ENCODE results near the gene LEMD3. TPM values are rescaled to one million over a fixed set of nuclear protein-coding genes. Genes with fewer than 3 reads are reported as not detected.

Gene LEMD3
- total RNA-seq, 1 donor from 2014 or later: 27.2 TPM

DNA sequence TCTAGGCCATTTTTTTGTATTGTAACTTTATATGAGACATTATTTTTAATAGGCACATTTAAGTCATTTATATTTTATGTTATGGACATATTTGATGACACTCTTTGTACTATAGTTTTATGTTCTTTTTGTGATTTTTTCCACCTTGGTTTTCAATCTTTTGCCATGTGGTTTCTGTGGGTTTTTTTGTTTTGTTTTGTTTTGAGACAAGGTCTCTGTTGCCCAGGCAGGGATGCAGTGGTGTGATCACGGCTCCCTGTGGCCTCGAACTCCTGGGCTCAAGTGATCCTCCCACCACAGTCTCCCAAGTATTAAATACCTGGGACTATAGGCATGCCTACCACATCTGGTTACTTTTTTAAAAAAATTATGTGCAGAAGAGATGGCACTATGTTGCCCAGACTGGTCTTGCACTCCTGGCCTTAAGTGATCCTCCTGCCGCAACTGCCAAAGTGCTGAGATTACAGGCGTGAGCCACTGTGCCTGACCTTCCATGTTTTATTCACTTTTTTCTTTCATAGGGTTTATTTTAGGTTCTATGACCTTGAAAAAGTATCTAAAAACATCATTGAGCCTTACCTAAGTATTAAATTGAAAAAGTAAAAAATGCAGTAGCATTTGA, 125.4 kb downstream of the LEMD3 start:
- Mint-ChIP-seq H3K36me3 (ENCODE audit: unreplicated experiment) (peaks cover 6% of the 10 kb centered on the region), H3K27me3 (ENCODE audit: unreplicated experiment) (no peaks in the 10 kb centered on the region), H3K4me3 (ENCODE audit: unreplicated experiment) (no peak overlapping the region), H3K27ac (ENCODE audit: unreplicated experiment) (peak overlapping the region; percentile 50), H3K9me3 (ENCODE audit: unreplicated experiment) (peaks cover 6% of the 10 kb centered on the region), H3K4me1 (ENCODE audit: unreplicated experiment) (peaks cover 23% of the 10 kb centered on the region)
- TF ChIP-seq, protein P1, sequence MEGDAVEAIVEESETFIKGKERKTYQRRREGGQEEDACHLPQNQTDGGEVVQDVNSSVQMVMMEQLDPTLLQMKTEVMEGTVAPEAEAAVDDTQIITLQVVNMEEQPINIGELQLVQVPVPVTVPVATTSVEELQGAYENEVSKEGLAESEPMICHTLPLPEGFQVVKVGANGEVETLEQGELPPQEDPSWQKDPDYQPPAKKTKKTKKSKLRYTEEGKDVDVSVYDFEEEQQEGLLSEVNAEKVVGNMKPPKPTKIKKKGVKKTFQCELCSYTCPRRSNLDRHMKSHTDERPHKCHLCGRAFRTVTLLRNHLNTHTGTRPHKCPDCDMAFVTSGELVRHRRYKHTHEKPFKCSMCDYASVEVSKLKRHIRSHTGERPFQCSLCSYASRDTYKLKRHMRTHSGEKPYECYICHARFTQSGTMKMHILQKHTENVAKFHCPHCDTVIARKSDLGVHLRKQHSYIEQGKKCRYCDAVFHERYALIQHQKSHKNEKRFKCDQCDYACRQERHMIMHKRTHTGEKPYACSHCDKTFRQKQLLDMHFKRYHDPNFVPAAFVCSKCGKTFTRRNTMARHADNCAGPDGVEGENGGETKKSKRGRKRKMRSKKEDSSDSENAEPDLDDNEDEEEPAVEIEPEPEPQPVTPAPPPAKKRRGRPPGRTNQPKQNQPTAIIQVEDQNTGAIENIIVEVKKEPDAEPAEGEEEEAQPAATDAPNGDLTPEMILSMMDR (IDR thresholded peaks at IDR 0.05): no peak
- DNase-seq (ENCODE audit: extremely low spot score, unreplicated experiment): no peak

DNA sequence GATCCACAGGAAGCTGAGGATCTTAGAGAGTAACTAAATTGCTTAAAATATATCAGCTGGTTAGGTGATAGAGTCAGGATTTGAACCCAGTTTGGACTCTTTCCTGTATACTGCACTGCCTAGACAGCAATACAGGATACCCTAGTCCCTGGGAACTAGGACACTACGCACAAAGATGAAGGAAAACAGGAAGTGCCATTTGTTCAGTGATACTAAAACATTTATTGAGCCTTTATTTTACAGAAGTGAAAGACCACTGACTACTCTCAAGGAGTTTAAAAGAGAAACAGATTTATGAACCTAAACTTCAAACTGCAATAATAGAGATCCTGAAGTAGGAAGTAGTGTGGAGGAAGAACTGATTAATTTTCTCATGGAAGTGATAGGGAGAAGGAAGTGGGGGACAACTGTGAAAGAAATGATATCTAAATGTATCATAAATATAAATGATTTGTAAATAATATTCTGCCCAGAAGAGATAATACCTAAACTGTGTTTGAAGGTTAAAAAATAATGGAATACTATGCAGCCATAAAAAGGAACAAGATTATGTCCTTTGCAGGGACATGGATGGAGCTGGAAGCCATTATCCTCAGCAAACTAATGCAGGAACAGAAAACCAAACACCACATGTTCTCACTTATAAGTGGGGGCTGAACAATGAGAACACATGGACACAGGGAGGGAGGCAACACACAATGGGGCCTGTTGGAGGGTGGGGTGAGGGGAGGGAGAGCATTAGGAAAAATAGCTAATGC, 127.3 kb downstream of the LEMD3 start:
- no peak overlapping the region for H3K4me3 Mint-ChIP-seq (ENCODE audit: unreplicated experiment)
- H3K27me3 Mint-ChIP-seq (ENCODE audit: unreplicated experiment): no peaks in the 10 kb centered on the region
- H3K27ac Mint-ChIP-seq (ENCODE audit: unreplicated experiment): no peak overlapping the region
- DNase-seq (ENCODE audit: extremely low spot score, unreplicated experiment): no peak
- H3K4me1 Mint-ChIP-seq (ENCODE audit: unreplicated experiment): peaks cover 25% of the 10 kb centered on the region
- H3K36me3 Mint-ChIP-seq (ENCODE audit: unreplicated experiment): peaks cover 6% of the 10 kb centered on the region
- H3K9me3 Mint-ChIP-seq (ENCODE audit: unreplicated experiment): peaks cover 6% of the 10 kb centered on the region
- TF ChIP-seq, protein P1 (IDR thresholded peaks at IDR 0.05): no peak

Other genes starting within 250 kb of the LEMD3 start
- gene WIF1, start 48.3 kb upstream of the LEMD3 start, total RNA-seq: not detected in 2 replicates
- gene MSRB3, start 109.1 kb downstream of the LEMD3 start, total RNA-seq: 75.8 and 77.3 TPM in 2 replicates